WTC11 (cell line): ENCODE data around the gene PRR23E. TPM values are rescaled to one million over a fixed set of nuclear protein-coding genes. Genes with fewer than 3 reads are reported as not detected.

Experiments used
- ATAC-seq: fragments of 200-7000 bp; cut with Tn5 transposase; 2 replicates; pipeline ENCODE4 v1.10.0; 2021; ENCODE audit warnings: mild to moderate bottlenecking, moderate library complexity
- CTCF ChIA-PET: fragments of 300-600 bp; sonication (Branson Sonifier 250); formaldehyde crosslinking; loops from one replicate; lab custom pipeline; 2021; ENCODE audit warnings: antibody characterized with exemption; lab: Charles Lee
- POLR2A ChIA-PET: fragments of 350-600 bp; sonication (Branson Sonifier 250); formaldehyde crosslinking; loops from one replicate; lab custom pipeline; 2021; ENCODE audit warnings: antibody characterized with exemption; lab: Charles Lee
- DNase-seq: peaks from one replicate; pipeline ENCODE4 v3.0.0; 2021; ENCODE audit warnings: low spot score
- H3K27ac Mint-ChIP-seq: 2 replicates; pipeline ENCODE4 v1.8.0; 2021; ENCODE audit warnings: mixed read lengths
- H3K27me3 Mint-ChIP-seq: 2 replicates; pipeline ENCODE4 v1.8.0; 2021; ENCODE audit warnings: low read depth, mild to moderate bottlenecking, moderate library complexity, mixed read lengths
- H3K36me3 Mint-ChIP-seq: 2 replicates; pipeline ENCODE4 v1.8.0; 2021; ENCODE audit warnings: mixed read lengths
- H3K4me1 Mint-ChIP-seq: 2 replicates; pipeline ENCODE4 v1.8.0; 2022; ENCODE audit warnings: mixed read lengths
- H3K4me3 Mint-ChIP-seq: 2 replicates; pipeline ENCODE4 v1.8.0; 2021; ENCODE audit warnings: mild to moderate bottlenecking, moderate library complexity, mixed read lengths
- H3K9me3 Mint-ChIP-seq: 2 replicates; pipeline ENCODE4 v1.8.0; 2021; ENCODE audit warnings: mixed read lengths
- FOXJ3 ChIP-seq: sonication (generic); formaldehyde crosslinking; IDR thresholded peaks from 2 replicates; pipeline ENCODE4 v1.9.0; 2021; ENCODE audit warnings: missing genetic modification reagents, mild to moderate bottlenecking, borderline replicate concordance
- GABPB1 ChIP-seq: sonication (generic); formaldehyde crosslinking; IDR thresholded peaks from 2 replicates; pipeline ENCODE4 v1.8.1; 2023; ENCODE audit warnings: mild to moderate bottlenecking, missing genetic modification reagents
- MXD4 ChIP-seq: fragments of 250-450 bp; sonication (Bioruptor Pico); IDR thresholded peaks from 2 replicates; pipeline ENCODE4 v1.8.0; 2021; ENCODE audit warnings: mild to moderate bottlenecking, moderate library complexity, borderline replicate concordance
- MYBL2 ChIP-seq: sonication (generic); formaldehyde crosslinking; IDR thresholded peaks from 2 replicates; pipeline ENCODE4 v1.8.1; 2023; ENCODE audit warnings: mild to moderate bottlenecking, moderate library complexity, missing genetic modification reagents
- NFATC4 ChIP-seq: fragments of 250-450 bp; sonication (Bioruptor Pico); IDR thresholded peaks from 2 replicates; pipeline ENCODE4 v1.9.0; 2021; ENCODE audit warnings: mild to moderate bottlenecking
- TEAD4 ChIP-seq: sonication (generic); formaldehyde crosslinking; IDR thresholded peaks from 2 replicates; pipeline ENCODE4 v1.8.0; 2022; ENCODE audit warnings: mild to moderate bottlenecking, missing genetic modification reagents
- TP53 ChIP-seq: sonication (generic); formaldehyde crosslinking; IDR thresholded peaks from 2 replicates; pipeline ENCODE4 v1.8.1; 2023; ENCODE audit warnings: mild to moderate bottlenecking, missing genetic modification reagents
- ZNF396 ChIP-seq: fragments of 250-450 bp; sonication (Bioruptor Pico); IDR thresholded peaks from 2 replicates; pipeline ENCODE4 v1.8.0; 2021; ENCODE audit warnings: mild to moderate bottlenecking, moderate library complexity, borderline replicate concordance
- total RNA-seq: library from RNA; stranded (reverse); gene quantifications from 3 replicates; pipeline ENCODE4 v1.2.3, GENCODE V29; 2021
- TF ChIP-seq, protein P1 (sequence below): fragments of 200-600 bp; IDR thresholded peaks from 2 replicates; pipeline ENCODE4 v1.8.0; 2022; ENCODE audit warnings: antibody characterized with exemption
- TF ChIP-seq, protein P2 (sequence below): fragments of 250-450 bp; sonication (Bioruptor Pico); IDR thresholded peaks from 2 replicates; pipeline ENCODE4 v2.1.2; 2022; ENCODE audit warnings: mild to moderate bottlenecking, moderate library complexity
- TF ChIP-seq, protein P3 (sequence below): sonication (generic); formaldehyde crosslinking; IDR thresholded peaks from 2 replicates; pipeline ENCODE4 v1.8.0; 2023; ENCODE audit warnings: missing genetic modification reagents, mild to moderate bottlenecking, borderline replicate concordance
- TF ChIP-seq, protein P4 (sequence below): sonication (generic); formaldehyde crosslinking; IDR thresholded peaks from 2 replicates; pipeline ENCODE4 v1.8.1; 2022; ENCODE audit warnings: mild to moderate bottlenecking, missing genetic modification reagents, moderate library complexity, borderline replicate concordance
- TF ChIP-seq, protein P5 (sequence below): fragments of 250-450 bp; sonication (Bioruptor Pico); conservative IDR thresholded peaks from 2 replicates; pipeline ENCODE4 v1.9.0; 2021; ENCODE audit warnings: mild to moderate bottlenecking
- TF ChIP-seq, protein P6 (sequence below): sonication (generic); formaldehyde crosslinking; IDR thresholded peaks from 2 replicates; pipeline ENCODE4 v1.8.1; 2022; ENCODE audit warnings: low read depth, mild to moderate bottlenecking, moderate library complexity, missing genetic modification reagents, borderline replicate concordance

Gene PRR23E
- total RNA-seq, 1 experiment from 2014 or later = not detected

DNA sequence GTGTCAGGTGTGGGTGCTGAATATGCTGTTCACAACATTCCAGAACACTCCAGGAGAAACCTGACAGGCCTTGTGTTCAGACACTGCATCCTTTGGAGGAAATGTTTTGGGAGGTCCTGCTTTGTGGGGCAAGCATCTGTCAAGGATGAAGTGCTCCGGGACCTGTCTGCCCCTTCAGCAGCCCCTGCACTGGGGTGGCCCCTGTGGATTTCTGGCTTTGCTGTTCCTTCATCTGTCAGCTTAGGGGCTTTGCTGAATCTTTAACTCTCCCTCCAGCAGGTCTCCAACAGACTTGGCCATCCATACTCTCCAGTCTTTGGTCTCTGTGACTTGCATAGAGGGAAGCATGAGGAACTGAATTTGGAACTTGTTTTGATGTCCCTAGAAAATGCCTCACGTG lies 3.1 kb downstream of the PRR23E start:
- ChIA-PET POLR2A (no interaction called here), CTCF (no interaction called here)
- Mint-ChIP-seq H3K27me3 (peaks cover 3% of the 10 kb centered on the region; the same call in 1 of the 2 replicates), H3K9me3 (peaks cover 9% of the 10 kb centered on the region), H3K4me3 (no peak overlapping the region), H3K27ac (no peak overlapping the region), H3K4me1 (peaks cover 6% of the 10 kb centered on the region), H3K36me3 (no peaks in the 10 kb centered on the region)
- DNase-seq (no peak), ATAC-seq (no peak)
- TF ChIP-seq, protein P1, sequence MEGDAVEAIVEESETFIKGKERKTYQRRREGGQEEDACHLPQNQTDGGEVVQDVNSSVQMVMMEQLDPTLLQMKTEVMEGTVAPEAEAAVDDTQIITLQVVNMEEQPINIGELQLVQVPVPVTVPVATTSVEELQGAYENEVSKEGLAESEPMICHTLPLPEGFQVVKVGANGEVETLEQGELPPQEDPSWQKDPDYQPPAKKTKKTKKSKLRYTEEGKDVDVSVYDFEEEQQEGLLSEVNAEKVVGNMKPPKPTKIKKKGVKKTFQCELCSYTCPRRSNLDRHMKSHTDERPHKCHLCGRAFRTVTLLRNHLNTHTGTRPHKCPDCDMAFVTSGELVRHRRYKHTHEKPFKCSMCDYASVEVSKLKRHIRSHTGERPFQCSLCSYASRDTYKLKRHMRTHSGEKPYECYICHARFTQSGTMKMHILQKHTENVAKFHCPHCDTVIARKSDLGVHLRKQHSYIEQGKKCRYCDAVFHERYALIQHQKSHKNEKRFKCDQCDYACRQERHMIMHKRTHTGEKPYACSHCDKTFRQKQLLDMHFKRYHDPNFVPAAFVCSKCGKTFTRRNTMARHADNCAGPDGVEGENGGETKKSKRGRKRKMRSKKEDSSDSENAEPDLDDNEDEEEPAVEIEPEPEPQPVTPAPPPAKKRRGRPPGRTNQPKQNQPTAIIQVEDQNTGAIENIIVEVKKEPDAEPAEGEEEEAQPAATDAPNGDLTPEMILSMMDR = no peak
- TF ChIP-seq NFATC4 (no peak), MYBL2 (CRISPR knock-in tag) (no peak), ZNF396 (CRISPR knock-in tag) (no peak), TP53 (no peak)
- TF ChIP-seq, protein P2, sequence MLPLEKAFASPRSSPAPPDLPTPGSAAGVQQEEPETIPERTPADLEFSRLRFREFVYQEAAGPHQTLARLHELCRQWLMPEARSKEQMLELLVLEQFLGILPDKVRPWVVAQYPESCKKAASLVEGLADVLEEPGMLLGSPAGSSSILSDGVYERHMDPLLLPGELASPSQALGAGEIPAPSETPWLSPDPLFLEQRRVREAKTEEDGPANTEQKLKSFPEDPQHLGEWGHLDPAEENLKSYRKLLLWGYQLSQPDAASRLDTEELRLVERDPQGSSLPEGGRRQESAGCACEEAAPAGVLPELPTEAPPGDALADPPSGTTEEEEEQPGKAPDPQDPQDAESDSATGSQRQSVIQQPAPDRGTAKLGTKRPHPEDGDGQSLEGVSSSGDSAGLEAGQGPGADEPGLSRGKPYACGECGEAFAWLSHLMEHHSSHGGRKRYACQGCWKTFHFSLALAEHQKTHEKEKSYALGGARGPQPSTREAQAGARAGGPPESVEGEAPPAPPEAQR (CRISPR knock-in tag) = no peak
- TF ChIP-seq, protein P3, sequence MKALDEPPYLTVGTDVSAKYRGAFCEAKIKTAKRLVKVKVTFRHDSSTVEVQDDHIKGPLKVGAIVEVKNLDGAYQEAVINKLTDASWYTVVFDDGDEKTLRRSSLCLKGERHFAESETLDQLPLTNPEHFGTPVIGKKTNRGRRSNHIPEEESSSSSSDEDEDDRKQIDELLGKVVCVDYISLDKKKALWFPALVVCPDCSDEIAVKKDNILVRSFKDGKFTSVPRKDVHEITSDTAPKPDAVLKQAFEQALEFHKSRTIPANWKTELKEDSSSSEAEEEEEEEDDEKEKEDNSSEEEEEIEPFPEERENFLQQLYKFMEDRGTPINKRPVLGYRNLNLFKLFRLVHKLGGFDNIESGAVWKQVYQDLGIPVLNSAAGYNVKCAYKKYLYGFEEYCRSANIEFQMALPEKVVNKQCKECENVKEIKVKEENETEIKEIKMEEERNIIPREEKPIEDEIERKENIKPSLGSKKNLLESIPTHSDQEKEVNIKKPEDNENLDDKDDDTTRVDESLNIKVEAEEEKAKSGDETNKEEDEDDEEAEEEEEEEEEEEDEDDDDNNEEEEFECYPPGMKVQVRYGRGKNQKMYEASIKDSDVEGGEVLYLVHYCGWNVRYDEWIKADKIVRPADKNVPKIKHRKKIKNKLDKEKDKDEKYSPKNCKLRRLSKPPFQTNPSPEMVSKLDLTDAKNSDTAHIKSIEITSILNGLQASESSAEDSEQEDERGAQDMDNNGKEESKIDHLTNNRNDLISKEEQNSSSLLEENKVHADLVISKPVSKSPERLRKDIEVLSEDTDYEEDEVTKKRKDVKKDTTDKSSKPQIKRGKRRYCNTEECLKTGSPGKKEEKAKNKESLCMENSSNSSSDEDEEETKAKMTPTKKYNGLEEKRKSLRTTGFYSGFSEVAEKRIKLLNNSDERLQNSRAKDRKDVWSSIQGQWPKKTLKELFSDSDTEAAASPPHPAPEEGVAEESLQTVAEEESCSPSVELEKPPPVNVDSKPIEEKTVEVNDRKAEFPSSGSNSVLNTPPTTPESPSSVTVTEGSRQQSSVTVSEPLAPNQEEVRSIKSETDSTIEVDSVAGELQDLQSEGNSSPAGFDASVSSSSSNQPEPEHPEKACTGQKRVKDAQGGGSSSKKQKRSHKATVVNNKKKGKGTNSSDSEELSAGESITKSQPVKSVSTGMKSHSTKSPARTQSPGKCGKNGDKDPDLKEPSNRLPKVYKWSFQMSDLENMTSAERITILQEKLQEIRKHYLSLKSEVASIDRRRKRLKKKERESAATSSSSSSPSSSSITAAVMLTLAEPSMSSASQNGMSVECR = no peak

DNA sequence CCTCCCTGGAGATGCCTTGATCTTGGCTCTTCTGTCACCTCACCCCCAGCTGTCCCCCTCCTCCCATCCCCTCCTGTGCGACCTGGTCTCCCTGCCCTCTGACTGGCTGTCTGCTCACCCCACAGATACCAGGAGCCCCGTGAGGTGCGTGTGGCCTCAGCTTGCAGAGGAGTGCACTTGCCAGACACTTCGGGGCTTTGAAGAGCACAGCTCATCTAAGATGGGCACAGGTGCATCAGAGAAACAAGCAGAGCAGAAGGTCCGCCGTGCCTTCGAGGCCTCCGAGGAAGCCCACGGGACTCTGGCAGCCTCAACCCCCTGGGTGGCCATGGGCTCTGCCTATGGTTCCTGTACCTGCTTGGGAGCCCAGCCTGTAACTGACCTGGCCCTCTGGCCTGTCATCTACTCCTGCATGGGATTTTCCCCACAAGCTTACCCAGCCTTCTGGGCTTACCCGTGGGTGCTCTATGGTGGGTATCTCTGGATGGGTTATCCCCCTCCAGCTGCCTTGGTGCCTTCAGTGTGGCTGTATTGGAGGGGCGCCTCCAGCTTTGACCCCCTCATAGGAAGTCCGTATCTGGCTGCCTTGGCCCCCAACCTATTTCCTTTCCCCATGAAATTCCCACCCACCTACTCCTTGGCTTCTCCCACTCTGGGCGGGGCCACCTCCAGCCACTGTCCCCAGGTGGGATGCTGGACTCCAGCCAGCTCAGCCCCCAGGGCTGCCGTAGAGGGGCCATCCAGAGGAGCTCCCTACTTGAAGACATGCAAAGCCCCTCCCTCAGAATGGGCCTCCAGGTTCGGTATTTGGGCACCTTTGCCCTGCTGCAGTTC lies 3.8 kb downstream of the PRR23E start:
- no peak overlapping the region for H3K4me3 Mint-ChIP-seq
- no peaks in the 10 kb centered on the region for H3K36me3 Mint-ChIP-seq
- H3K4me1 Mint-ChIP-seq = peaks cover 6% of the 10 kb centered on the region
- peaks cover 3% of the 10 kb centered on the region; the same call in 1 of the 2 replicates for H3K27me3 Mint-ChIP-seq
- CTCF ChIA-PET = interaction anchor here (0.6 kb wide), 1 partner anchor 96 kb away, joined by 3 read pairs; no protein-coding TSS in a partner anchor
- peaks cover 11% of the 10 kb centered on the region for H3K9me3 Mint-ChIP-seq
- no peak overlapping the region for H3K27ac Mint-ChIP-seq
- ATAC-seq = no peak
- no peak for TF ChIP-seq FOXJ3 (CRISPR knock-in tag)
- no peak for TF ChIP-seq GABPB1 (CRISPR knock-in tag)
- TF ChIP-seq, protein P4, sequence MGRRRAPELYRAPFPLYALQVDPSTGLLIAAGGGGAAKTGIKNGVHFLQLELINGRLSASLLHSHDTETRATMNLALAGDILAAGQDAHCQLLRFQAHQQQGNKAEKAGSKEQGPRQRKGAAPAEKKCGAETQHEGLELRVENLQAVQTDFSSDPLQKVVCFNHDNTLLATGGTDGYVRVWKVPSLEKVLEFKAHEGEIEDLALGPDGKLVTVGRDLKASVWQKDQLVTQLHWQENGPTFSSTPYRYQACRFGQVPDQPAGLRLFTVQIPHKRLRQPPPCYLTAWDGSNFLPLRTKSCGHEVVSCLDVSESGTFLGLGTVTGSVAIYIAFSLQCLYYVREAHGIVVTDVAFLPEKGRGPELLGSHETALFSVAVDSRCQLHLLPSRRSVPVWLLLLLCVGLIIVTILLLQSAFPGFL (CRISPR knock-in tag) = no peak
- no peak for TF ChIP-seq TEAD4 (CRISPR knock-in tag)
- TF ChIP-seq MXD4 (CRISPR knock-in tag) = no peak
- TF ChIP-seq, protein P5, sequence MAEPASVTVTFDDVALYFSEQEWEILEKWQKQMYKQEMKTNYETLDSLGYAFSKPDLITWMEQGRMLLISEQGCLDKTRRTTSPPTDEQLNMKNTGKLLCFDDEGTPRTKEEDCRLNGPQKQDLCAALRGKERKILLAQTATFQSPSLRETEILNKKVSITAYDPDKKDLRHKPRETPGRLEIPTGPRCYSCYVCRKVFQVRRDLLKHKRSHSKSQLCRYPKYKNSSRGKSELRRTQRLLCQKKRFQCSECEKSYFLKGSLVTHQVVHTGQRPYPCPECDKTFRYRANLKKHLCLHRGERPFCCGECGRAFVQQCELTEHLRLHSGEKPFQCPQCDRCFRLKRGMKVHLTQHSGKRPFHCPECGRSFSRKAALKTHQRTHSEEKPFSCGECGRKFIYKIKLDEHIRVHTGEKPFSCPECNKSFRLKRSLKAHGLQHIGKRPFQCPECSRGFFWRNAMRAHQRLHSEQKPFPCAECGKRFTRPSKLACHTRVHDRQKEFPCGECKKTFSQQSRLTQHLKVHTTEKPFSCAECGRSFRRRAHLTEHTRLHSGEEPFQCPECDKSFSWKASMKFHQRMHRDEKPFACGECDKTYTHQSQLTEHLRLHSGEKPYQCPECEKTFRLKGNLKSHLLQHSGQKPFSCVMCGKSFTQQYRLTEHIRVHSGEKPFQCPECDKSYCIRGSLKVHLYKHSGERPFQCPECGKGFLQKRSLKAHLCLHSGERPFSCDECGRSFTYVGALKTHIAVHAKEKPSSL (CRISPR knock-in tag) = no peak
- TF ChIP-seq, protein P3 = no peak
- TF ChIP-seq, protein P6, sequence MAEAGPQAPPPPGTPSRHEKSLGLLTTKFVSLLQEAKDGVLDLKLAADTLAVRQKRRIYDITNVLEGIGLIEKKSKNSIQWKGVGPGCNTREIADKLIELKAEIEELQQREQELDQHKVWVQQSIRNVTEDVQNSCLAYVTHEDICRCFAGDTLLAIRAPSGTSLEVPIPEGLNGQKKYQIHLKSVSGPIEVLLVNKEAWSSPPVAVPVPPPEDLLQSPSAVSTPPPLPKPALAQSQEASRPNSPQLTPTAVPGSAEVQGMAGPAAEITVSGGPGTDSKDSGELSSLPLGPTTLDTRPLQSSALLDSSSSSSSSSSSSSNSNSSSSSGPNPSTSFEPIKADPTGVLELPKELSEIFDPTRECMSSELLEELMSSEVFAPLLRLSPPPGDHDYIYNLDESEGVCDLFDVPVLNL (CRISPR knock-in tag) = no peak
- TF ChIP-seq, all 79 proteins: peak for 0
- POLR2A ChIA-PET = no interaction called here
- DNase-seq = no peak
